ENCODE data around the gene ARHGEF11.
"Not testable (repeated sequence)": the region's sequence is repeated elsewhere in the genome, so short reads cannot be mapped to it uniquely, and the experiment has no call there.

ARHGEF11 gene

GRCh38 chr1:157045250-157046218 lies at the start of gene ARHGEF11:
ARHGEF11 (minus strand) TSS chr1:157045742; CDS start chr1:157044330, 1,412 bp downstream.
- no peak for DNase-seq (ENCODE audit: low read depth in 1 of 2, low spot score in 1 of 2)

GRCh38 chr1:157095091-157095490 lies 49.5 kb upstream of the ARHGEF11 start:
- DNase-seq (ENCODE audit: low read depth in 1 of 2, low spot score in 1 of 2), result no peak

GRCh38 chr1:157092831-157093230 lies 47.3 kb upstream of the ARHGEF11 start:
- DNase-seq (ENCODE audit: low read depth in 1 of 2, low spot score in 1 of 2), result no peak

DNA sequence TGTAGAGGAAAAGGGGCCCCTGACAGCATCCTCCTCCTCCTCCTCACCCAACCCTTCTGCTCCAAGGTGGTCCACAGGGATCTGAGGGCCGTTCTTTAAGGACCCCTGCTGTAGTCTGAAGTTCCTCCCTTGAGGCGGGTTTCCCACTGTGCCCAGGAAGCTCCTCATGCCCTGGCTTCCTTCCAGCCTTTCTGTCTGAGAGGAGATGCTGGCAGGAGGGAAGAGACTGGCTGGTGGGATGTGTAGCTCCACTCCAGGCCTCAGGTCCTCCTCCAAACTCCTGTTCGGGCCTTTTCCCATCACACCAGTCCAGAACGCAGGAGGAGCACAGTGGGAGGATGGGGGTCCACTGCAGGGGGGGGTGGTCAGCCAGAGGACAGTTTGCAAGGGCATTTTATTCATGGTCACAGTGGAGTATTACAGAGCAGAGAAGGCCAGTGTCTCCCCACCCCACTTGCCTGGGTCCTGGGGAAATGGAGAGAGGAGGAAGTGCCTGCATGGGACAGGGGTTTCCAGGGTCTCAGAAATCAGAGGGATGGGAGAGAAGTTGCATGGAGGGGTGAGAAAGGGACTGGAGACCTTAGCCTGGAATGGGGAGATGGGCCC lies 46.2 kb upstream of the ARHGEF11 start:
- DNase-seq (ENCODE audit: low read depth in 1 of 2, low spot score in 1 of 2), result no peak

GRCh38 chr1:157091186-157091585 lies 45.6 kb upstream of the ARHGEF11 start:
- no peak for DNase-seq (ENCODE audit: low read depth in 1 of 2, low spot score in 1 of 2)

DNA sequence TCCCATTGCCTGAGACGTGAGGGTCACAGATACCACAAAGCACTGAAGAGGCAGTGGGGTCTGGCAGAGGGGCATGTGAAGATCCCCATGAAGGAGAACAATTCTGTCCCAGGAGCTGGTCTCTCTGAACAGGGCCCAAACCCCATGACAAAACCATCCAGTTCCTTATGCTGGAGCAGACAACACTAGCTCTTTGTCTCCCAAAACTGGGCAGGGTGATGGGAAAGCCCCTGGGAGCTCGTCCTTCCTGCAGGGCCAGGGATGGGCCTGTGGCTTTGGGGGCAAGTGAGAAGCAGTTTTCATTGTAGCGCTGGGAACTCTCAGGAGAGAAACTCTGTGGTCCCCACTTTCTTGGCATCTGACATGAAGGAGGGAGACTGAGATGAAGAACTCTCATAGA lies 45.2 kb upstream of the ARHGEF11 start:
- no peak for DNase-seq (ENCODE audit: low read depth in 1 of 2, low spot score in 1 of 2)

- peak; percentile 76 to 82 for DNase-seq (ENCODE audit: low read depth in 1 of 2, low spot score in 1 of 2)
Measured at GRCh38 chr1:157090196-157090647, 44.7 kb upstream of the ARHGEF11 start.

GRCh38 chr1:157089789-157090188 lies 44.2 kb upstream of the ARHGEF11 start:
- no peak for DNase-seq (ENCODE audit: low read depth in 1 of 2, low spot score in 1 of 2)

GRCh38 chr1:157088607-157089006 lies 43.1 kb upstream of the ARHGEF11 start:
- no peak for DNase-seq (ENCODE audit: low read depth in 1 of 2, low spot score in 1 of 2)

GRCh38 chr1:157087030-157087429 lies 41.5 kb upstream of the ARHGEF11 start:
- no peak for DNase-seq (ENCODE audit: low read depth in 1 of 2, low spot score in 1 of 2)

DNA sequence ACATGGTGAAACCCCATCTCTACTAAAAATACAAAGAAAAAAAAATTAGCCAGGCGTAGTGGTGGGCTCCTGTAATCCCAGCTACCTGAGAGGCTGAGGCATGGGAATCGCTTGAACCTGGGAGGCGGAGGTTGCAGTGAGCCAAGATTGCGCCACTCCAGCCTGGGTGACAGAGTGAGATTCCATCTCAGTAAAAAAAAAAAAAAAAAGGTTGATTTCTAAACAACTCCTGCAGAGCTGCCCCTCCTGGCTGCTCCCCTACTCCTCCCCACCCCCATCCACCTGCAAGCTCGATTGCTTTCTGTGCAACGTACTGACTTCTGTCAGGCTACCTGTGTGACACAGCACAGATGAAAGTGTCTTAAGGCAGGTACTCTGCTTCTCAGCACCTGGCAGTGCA lies 40.8 kb upstream of the ARHGEF11 start:
- no peak for DNase-seq (ENCODE audit: low read depth in 1 of 2, low spot score in 1 of 2)

- DNase-seq (ENCODE audit: low read depth in 1 of 2, low spot score in 1 of 2), result no peak
Measured at GRCh38 chr1:157085421-157085820, 39.9 kb upstream of the ARHGEF11 start.

- no peak for DNase-seq (ENCODE audit: low read depth in 1 of 2, low spot score in 1 of 2)
Measured at GRCh38 chr1:157084720-157085119, 39.2 kb upstream of the ARHGEF11 start.

DNA sequence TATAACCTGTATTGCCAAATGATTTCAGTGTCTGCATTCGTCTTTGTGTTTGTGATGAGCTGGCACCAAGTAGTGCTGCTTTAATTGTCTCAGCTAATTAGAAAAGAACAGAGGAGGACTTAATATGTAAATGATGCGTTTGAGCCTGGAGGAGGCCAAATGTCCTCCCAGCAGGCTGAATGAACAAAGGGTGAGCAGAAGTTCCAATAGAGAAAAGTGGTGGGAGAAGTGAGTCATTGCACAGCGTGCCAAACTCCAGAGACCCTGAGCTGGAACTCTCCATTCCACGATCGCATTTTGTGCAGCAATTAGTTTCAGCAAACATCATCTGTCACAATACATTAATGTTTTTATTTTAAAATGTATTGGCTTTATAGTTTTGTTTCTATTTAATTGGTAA lies 36.2 kb upstream of the ARHGEF11 start:
- no peak for DNase-seq (ENCODE audit: low read depth in 1 of 2, low spot score in 1 of 2)

- no peak for DNase-seq (ENCODE audit: low read depth in 1 of 2, low spot score in 1 of 2)
Measured at GRCh38 chr1:157080714-157081113, 35.2 kb upstream of the ARHGEF11 start.

DNA sequence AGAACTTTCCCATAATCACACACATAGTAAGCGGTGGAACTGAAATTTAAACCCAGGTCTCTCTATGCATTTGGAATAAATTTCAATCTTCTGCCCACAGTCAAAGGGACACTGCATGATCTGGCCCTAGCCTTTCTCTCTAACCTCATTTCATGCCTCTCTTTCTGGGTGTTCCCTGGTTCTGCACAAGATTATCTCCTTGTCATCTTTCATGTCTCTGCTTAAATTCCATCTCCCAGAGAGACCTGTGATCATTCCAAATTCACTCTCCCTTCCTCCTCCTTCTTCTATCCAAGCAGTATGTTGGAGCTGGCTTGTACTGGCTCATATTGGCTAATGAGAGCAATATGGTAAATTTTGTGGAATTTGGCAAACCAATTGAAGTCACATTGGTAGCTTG lies 31.9 kb upstream of the ARHGEF11 start:
- no peak for DNase-seq (ENCODE audit: low read depth in 1 of 2, low spot score in 1 of 2)

- DNase-seq (ENCODE audit: low read depth in 1 of 2, low spot score in 1 of 2), result no peak
Measured at GRCh38 chr1:157073944-157074685, 28.6 kb upstream of the ARHGEF11 start.

GRCh38 chr1:157069601-157070000 lies 24.1 kb upstream of the ARHGEF11 start:
- DNase-seq (ENCODE audit: low read depth in 1 of 2, low spot score in 1 of 2), result no peak

DNA sequence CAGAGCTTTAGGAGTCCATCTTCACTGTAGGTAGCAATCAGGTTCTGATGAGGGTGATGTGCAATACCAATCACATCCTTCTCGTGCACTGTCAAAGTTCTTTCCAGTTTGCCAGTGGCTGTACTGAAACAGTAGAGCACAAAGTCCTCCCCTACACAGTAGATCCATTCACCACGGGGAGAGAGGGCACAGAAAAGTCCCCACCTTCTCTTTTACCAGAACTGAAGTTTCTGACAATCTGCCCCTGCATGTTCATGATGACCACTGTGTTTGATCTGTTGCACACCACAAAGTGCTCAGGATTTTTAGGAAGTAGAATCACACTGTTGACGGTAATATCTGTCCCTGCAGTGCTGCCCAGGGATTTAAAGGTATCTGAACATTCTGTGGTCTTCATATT lies 13.7 kb upstream of the ARHGEF11 start:
- not testable (repeated sequence) for DNase-seq (ENCODE audit: low read depth in 1 of 2, low spot score in 1 of 2)

- DNase-seq (ENCODE audit: low read depth in 1 of 2, low spot score in 1 of 2), result no peak
Measured at GRCh38 chr1:157056269-157056668, 10.7 kb upstream of the ARHGEF11 start.

GRCh38 chr1:157055729-157056128 lies 10.2 kb upstream of the ARHGEF11 start:
- not testable (repeated sequence) for DNase-seq (ENCODE audit: low read depth in 1 of 2, low spot score in 1 of 2)

DNA sequence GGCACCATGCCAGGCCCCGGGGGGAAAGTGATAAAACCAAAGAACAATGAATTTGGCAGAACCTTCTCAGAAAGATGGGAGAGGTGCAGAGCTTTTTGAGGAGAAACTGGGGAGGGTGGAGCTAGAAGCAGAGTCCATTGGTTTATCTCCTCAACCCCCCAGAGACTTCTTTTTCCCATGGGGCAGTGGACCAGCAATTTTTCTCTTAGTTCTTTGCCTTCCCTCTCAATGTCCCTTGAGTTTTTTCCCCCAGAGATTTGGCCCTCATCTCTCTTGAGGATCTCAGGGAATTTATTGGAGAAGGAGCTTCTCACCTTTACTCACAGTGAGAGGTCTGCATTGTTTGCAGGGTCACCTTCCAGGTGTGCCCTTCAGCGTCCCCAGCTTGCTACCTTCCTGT lies 5.3 kb upstream of the ARHGEF11 start:
- no peak for DNase-seq (ENCODE audit: low read depth in 1 of 2, low spot score in 1 of 2)
